ENCODE data around the gene RPL13A. TPM values are rescaled to one million over a fixed set of nuclear protein-coding genes. Genes with fewer than 3 reads are reported as not detected.
A peak's percentile ranks its signal among the peaks of the same experiment; 100 is the strongest.

RPL13A gene
- total RNA-seq, 1 experiment from 2014 or later = 3,286 TPM

DNA sequence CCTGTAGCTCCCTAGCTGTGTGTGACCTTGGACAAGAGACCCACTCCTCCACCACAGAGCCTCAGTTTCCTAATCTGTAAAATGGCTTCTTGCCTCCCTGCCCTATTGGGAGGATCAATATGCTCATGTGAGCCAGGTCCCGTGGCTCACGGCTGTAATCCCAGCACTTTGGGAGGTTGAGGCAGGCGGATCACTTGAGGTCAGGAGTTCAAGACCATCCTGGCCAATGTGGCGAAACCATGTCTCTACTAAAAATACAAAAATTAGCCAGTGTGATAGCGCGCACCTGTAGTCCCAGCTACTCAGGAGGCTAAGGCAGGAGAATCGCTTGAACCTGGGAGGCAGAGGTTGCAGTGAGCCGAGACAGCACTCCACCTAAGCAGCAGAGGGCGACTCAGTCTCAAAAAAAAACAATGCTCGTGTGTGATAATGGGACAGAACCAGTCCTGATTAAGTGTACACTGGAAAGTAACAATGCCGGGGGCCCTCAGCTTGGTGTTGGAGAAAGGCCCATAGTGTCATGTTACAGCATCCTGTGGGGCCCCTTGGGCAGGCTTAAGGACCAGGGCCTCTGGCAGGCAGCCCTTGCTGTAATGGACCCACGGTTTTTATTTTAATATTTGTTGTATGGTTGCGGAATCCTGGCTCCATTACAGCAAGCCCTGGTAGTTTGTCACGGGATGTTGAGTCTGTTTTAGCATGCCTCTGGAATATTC is 15.6 kb downstream of the RPL13A start:
- H3K23me2 ChIP-seq (ENCODE audit: insufficient read length, low read depth, low read length, poor library complexity, severe bottlenecking) = no peaks in the 10 kb centered on the region
- no peak overlapping the region for H3K23ac ChIP-seq (ENCODE audit: insufficient read length, low read depth, low read length)
- Mint-ChIP-seq H3K4me1 (peaks cover 21 to 25% of the 10 kb centered on the region in 2 experiments), H3K27ac (no peak overlapping the region), H3K36me3 (ENCODE audit: insufficient read depth in 1 of 3, low read depth in 3 of 3) (peaks cover 15 to 22% (median 18%) of the 10 kb centered on the region in 3 experiments; a peak in 6 of 7 replicates), H3K4me3 (peak overlapping the region in 1 of 2 experiments; percentile 60; a peak in 1 of 5 replicates), H3K27me3 (ENCODE audit: low read depth) (peaks cover under 1% of the 10 kb centered on the region; the same call in 1 of the 2 replicates), H3K9me3 (no peaks in the 10 kb centered on the region; a peak in 1 of 5 replicates)
- no peak overlapping the region for H2AFZ ChIP-seq (ENCODE audit: low read length)
- no peak overlapping the region for H2BK20ac ChIP-seq (ENCODE audit: low read depth, low read length, poor library complexity, severe bottlenecking)
- no peak overlapping the region for H2BK12ac ChIP-seq (ENCODE audit: insufficient read length, low read depth, low read length)
- H3K79me1 ChIP-seq (ENCODE audit: insufficient read depth, low read depth, low read length, poor library complexity, severe bottlenecking) = no peaks in the 10 kb centered on the region
- no peaks in the 10 kb centered on the region for H3K79me2 ChIP-seq (ENCODE audit: insufficient read depth, low read length)
- H4K20me1 ChIP-seq (ENCODE audit: control insufficient read depth, insufficient read depth, insufficient read length) = no peaks in the 10 kb centered on the region
- H3K4me1 ChIP-seq (ENCODE audit: insufficient read depth, low read length) = no peaks in the 10 kb centered on the region; the same call in 1 of the 2 replicates
- no peak overlapping the region for H4K8ac ChIP-seq (replicated peaks; ENCODE audit: insufficient read length, low read depth, low read length)
- H3K18ac ChIP-seq (ENCODE audit: insufficient read length, low read depth, low read length) = no peak overlapping the region
- H3K14ac ChIP-seq (ENCODE audit: insufficient read depth, low read length) = no peak overlapping the region
- no peak overlapping the region for H4K91ac ChIP-seq (ENCODE audit: insufficient read length, low read depth, low read length)
- no peaks in the 10 kb centered on the region for H3K9me3 ChIP-seq (ENCODE audit: control insufficient read depth, low read depth, low read length)
- H3K4ac ChIP-seq (ENCODE audit: low read depth, low read length) = no peak overlapping the region
- H4K5ac ChIP-seq (ENCODE audit: insufficient read length, low read depth, low read length) = no peak overlapping the region
- no peak overlapping the region for H2BK120ac ChIP-seq (ENCODE audit: low read depth, low read length, poor library complexity, severe bottlenecking)
- H2BK15ac ChIP-seq (ENCODE audit: low read depth, low read length) = no peak overlapping the region
- no peak overlapping the region for H3K4me2 ChIP-seq (ENCODE audit: insufficient read depth, insufficient read length, low read length)
- H3K56ac ChIP-seq (ENCODE audit: insufficient read length, low read depth, low read length) = no peak overlapping the region
- WGBS (ENCODE audit: extremely low coverage, insufficient read length, low lambda C conversion rate) = no CpG with 5 or more reads among the region's 14 CpGs
- no peak overlapping the region for H3T11ph ChIP-seq (ENCODE audit: low read length)
- no peak overlapping the region for H3K9ac ChIP-seq (ENCODE audit: extremely low read depth, insufficient read length, low read length)
- no peak overlapping the region for H2AK5ac ChIP-seq (ENCODE audit: insufficient read length, low read length)
- H2BK5ac ChIP-seq (ENCODE audit: insufficient read length, low read length) = no peak overlapping the region
- H3K27me3 ChIP-seq (ENCODE audit: insufficient read depth, low read length) = no peaks in the 10 kb centered on the region
- TF ChIP-seq, protein P1, sequence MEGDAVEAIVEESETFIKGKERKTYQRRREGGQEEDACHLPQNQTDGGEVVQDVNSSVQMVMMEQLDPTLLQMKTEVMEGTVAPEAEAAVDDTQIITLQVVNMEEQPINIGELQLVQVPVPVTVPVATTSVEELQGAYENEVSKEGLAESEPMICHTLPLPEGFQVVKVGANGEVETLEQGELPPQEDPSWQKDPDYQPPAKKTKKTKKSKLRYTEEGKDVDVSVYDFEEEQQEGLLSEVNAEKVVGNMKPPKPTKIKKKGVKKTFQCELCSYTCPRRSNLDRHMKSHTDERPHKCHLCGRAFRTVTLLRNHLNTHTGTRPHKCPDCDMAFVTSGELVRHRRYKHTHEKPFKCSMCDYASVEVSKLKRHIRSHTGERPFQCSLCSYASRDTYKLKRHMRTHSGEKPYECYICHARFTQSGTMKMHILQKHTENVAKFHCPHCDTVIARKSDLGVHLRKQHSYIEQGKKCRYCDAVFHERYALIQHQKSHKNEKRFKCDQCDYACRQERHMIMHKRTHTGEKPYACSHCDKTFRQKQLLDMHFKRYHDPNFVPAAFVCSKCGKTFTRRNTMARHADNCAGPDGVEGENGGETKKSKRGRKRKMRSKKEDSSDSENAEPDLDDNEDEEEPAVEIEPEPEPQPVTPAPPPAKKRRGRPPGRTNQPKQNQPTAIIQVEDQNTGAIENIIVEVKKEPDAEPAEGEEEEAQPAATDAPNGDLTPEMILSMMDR (conservative IDR thresholded peaks at IDR 0.05) = peak; percentile 59
- DNase-seq = peak; percentile 46
- H3K27ac ChIP-seq (ENCODE audit: insufficient read length, low read depth, low read length) = no peak overlapping the region

Measured in H9 (cell line).